ENCODE data around the gene SPATA31C1. TPM values are rescaled to one million over a fixed set of nuclear protein-coding genes. Genes with fewer than 3 reads are reported as not detected.

The SPATA31C1 gene
- total RNA-seq, 1 experiment from 2014 or later: 0.15 TPM

DNA sequence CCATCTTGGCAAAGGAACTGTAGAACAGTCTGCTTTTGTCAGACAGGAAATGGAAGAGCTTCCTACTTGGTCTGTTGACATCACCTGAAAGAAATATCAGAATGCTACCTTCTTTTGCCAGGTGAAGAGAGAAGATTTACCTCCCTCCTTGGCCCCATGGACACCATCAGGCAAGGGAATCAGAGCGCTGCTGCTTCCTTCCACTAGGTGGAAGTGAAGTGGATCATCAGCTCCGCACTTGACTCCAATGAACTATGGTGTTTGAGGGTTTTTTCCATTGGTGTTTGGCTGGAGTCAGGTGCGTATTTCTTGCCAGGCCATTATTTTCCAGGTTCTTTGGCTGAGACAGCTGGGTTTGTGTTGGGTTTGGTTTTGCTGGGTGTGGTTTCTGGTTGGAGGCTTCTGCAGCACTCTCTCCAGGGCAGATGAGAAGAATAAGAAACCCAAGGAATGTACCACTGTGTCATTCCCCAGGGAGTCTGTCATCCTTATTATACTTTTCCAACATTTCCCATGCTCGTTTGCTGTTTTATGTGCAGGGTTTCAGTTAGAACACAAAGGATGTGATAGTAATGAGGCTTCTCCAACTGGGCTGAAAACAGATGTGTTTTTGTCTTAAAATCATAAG, 22.6 kb upstream of the SPATA31C1 start:
- no CpG with 5 or more reads among the region's 4 CpGs for WGBS (ENCODE audit: extremely low coverage, insufficient read length, low lambda C conversion rate)
- peaks cover 2 to 5% of the 10 kb centered on the region in 2 experiments; a peak in 3 of 5 replicates for H3K9me3 Mint-ChIP-seq
- H3K56ac ChIP-seq (ENCODE audit: insufficient read length, low read depth, low read length): no peak overlapping the region

More for the DNA sequence above, 22.6 kb upstream of the SPATA31C1 start:
- H4K5ac ChIP-seq (ENCODE audit: insufficient read length, low read depth, low read length): no peak overlapping the region
- no peak overlapping the region for H2BK5ac ChIP-seq (ENCODE audit: insufficient read length, low read length)
- H3K27ac ChIP-seq (ENCODE audit: insufficient read length, low read depth, low read length): no peak overlapping the region
- no peak overlapping the region for H4K91ac ChIP-seq (ENCODE audit: insufficient read length, low read depth, low read length)
- Mint-ChIP-seq H3K27me3 (ENCODE audit: low read depth) (no peaks in the 10 kb centered on the region), H3K4me1 (no peaks in the 10 kb centered on the region), H3K36me3 (ENCODE audit: insufficient read depth in 1 of 3, low read depth in 3 of 3) (no peaks in the 10 kb centered on the region), H3K27ac (no peak overlapping the region), H3K4me3 (no peak overlapping the region)
- no peak overlapping the region for H3K4ac ChIP-seq (ENCODE audit: low read depth, low read length)
- peak; percentile 45 for DNase-seq
- H4K8ac ChIP-seq (replicated peaks; ENCODE audit: insufficient read length, low read depth, low read length): no peak overlapping the region
- H3K79me1 ChIP-seq (ENCODE audit: insufficient read depth, low read depth, low read length, poor library complexity, severe bottlenecking): no peaks in the 10 kb centered on the region
- no peaks in the 10 kb centered on the region for H3K79me2 ChIP-seq (ENCODE audit: insufficient read depth, low read length)
- H2BK120ac ChIP-seq (ENCODE audit: low read depth, low read length, poor library complexity, severe bottlenecking): no peak overlapping the region
- H3K23me2 ChIP-seq (ENCODE audit: insufficient read length, low read depth, low read length, poor library complexity, severe bottlenecking): no peaks in the 10 kb centered on the region
- no peak overlapping the region for H2AFZ ChIP-seq (ENCODE audit: low read length)
- no peaks in the 10 kb centered on the region for H3K27me3 ChIP-seq (ENCODE audit: insufficient read depth, low read length)
- no peak overlapping the region for H3K18ac ChIP-seq (ENCODE audit: insufficient read length, low read depth, low read length)
- H3K23ac ChIP-seq (ENCODE audit: insufficient read length, low read depth, low read length): no peak overlapping the region
- H3K14ac ChIP-seq (ENCODE audit: insufficient read depth, low read length): no peak overlapping the region
- no peaks in the 10 kb centered on the region for H3K9me3 ChIP-seq (ENCODE audit: control insufficient read depth, low read depth, low read length)
- no peak overlapping the region for H3K4me2 ChIP-seq (ENCODE audit: insufficient read depth, insufficient read length, low read length)
- no peak overlapping the region for H3K9ac ChIP-seq (ENCODE audit: extremely low read depth, insufficient read length, low read length)
- H2BK15ac ChIP-seq (ENCODE audit: low read depth, low read length): no peak overlapping the region
- H3T11ph ChIP-seq (ENCODE audit: low read length): no peak overlapping the region
- no peak overlapping the region for H2BK12ac ChIP-seq (ENCODE audit: insufficient read length, low read depth, low read length)
- H2AK5ac ChIP-seq (ENCODE audit: insufficient read length, low read length): no peak overlapping the region
- H4K20me1 ChIP-seq (ENCODE audit: control insufficient read depth, insufficient read depth, insufficient read length): no peaks in the 10 kb centered on the region
- no peaks in the 10 kb centered on the region for H3K4me1 ChIP-seq (ENCODE audit: insufficient read depth, low read length)
- TF ChIP-seq, protein P1, sequence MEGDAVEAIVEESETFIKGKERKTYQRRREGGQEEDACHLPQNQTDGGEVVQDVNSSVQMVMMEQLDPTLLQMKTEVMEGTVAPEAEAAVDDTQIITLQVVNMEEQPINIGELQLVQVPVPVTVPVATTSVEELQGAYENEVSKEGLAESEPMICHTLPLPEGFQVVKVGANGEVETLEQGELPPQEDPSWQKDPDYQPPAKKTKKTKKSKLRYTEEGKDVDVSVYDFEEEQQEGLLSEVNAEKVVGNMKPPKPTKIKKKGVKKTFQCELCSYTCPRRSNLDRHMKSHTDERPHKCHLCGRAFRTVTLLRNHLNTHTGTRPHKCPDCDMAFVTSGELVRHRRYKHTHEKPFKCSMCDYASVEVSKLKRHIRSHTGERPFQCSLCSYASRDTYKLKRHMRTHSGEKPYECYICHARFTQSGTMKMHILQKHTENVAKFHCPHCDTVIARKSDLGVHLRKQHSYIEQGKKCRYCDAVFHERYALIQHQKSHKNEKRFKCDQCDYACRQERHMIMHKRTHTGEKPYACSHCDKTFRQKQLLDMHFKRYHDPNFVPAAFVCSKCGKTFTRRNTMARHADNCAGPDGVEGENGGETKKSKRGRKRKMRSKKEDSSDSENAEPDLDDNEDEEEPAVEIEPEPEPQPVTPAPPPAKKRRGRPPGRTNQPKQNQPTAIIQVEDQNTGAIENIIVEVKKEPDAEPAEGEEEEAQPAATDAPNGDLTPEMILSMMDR (conservative IDR thresholded peaks at IDR 0.05): peak; percentile 56; the same call in 2 of the 3 replicates
- no peak overlapping the region for H2BK20ac ChIP-seq (ENCODE audit: low read depth, low read length, poor library complexity, severe bottlenecking)

Data from H9 (cell line).